Measurements from ENCODE around the gene LDB2.

Gene LDB2

GRCh38 chr4:16627999-16628398, 270.4 kb downstream of the LDB2 start:
- Histone ChIP-seq H3K4me3 (ENCODE audit: low read depth, low read length) (no peak overlapping the region), H3K27ac (no peak overlapping the region), H3K4me2 (ENCODE audit: low read length) (no peak overlapping the region), H3K4me1 (no peaks in the 10 kb centered on the region), H3K27me3 (ENCODE audit: control insufficient read depth, insufficient read depth, low read length) (no peaks in the 10 kb centered on the region), H3K36me3 (ENCODE audit: control insufficient read depth, insufficient read depth, low read length) (no peaks in the 10 kb centered on the region), H2AFZ (no peak overlapping the region), H3K9ac (no peak overlapping the region), H3K9me3 (ENCODE audit: control insufficient read depth, low read length) (no peaks in the 10 kb centered on the region), H3K79me2 (no peaks in the 10 kb centered on the region)
- TF ChIP-seq CTCF (IDR thresholded peaks at IDR 0.05), result no peak

GRCh38 chr4:16626945-16627344, 271.5 kb downstream of the LDB2 start:
- Histone ChIP-seq H3K27ac (no peak overlapping the region), H3K4me2 (ENCODE audit: low read length) (no peak overlapping the region), H3K9ac (no peak overlapping the region), H3K27me3 (ENCODE audit: control insufficient read depth, insufficient read depth, low read length) (no peaks in the 10 kb centered on the region), H3K4me1 (no peaks in the 10 kb centered on the region), H3K4me3 (ENCODE audit: low read depth, low read length) (no peak overlapping the region), H3K36me3 (ENCODE audit: control insufficient read depth, insufficient read depth, low read length) (no peaks in the 10 kb centered on the region), H3K9me3 (ENCODE audit: control insufficient read depth, low read length) (no peaks in the 10 kb centered on the region), H3K79me2 (no peaks in the 10 kb centered on the region), H2AFZ (no peak overlapping the region)
- TF ChIP-seq CTCF (IDR thresholded peaks at IDR 0.05), result no peak

GRCh38 chr4:16622826-16623225, 275.6 kb downstream of the LDB2 start:
- H2AFZ ChIP-seq, result no peak overlapping the region

GRCh38 chr4:16617435-16617834, 281.0 kb downstream of the LDB2 start:
- Histone ChIP-seq H3K4me1 (no peaks in the 10 kb centered on the region), H3K27ac (no peak overlapping the region), H3K79me2 (no peaks in the 10 kb centered on the region), H3K27me3 (ENCODE audit: control insufficient read depth, insufficient read depth, low read length) (no peaks in the 10 kb centered on the region), H3K9me3 (ENCODE audit: control insufficient read depth, low read length) (no peaks in the 10 kb centered on the region), H3K4me2 (ENCODE audit: low read length) (no peak overlapping the region), H3K4me3 (ENCODE audit: low read depth, low read length) (no peak overlapping the region), H3K36me3 (ENCODE audit: control insufficient read depth, insufficient read depth, low read length) (no peaks in the 10 kb centered on the region), H2AFZ (no peak overlapping the region), H3K9ac (no peak overlapping the region)
- no peak for TF ChIP-seq CTCF (IDR thresholded peaks at IDR 0.05)

More at GRCh38 chr4:16622826-16623225, 275.6 kb downstream of the LDB2 start:
- Histone ChIP-seq H3K27me3 (ENCODE audit: control insufficient read depth, insufficient read depth, low read length) (no peaks in the 10 kb centered on the region), H3K27ac (no peak overlapping the region), H3K9me3 (ENCODE audit: control insufficient read depth, low read length) (no peaks in the 10 kb centered on the region), H3K4me2 (ENCODE audit: low read length) (no peak overlapping the region), H3K4me3 (ENCODE audit: low read depth, low read length) (no peak overlapping the region), H3K9ac (no peak overlapping the region), H3K79me2 (no peaks in the 10 kb centered on the region), H3K4me1 (no peaks in the 10 kb centered on the region), H3K36me3 (ENCODE audit: control insufficient read depth, insufficient read depth, low read length) (no peaks in the 10 kb centered on the region)
- no peak for TF ChIP-seq CTCF (IDR thresholded peaks at IDR 0.05)

GRCh38 chr4:16617011-16617410, 281.4 kb downstream of the LDB2 start:
- no peak overlapping the region for H3K9ac ChIP-seq
- no peaks in the 10 kb centered on the region for H3K36me3 ChIP-seq (ENCODE audit: control insufficient read depth, insufficient read depth, low read length)
- no peaks in the 10 kb centered on the region for H3K4me1 ChIP-seq
- no peaks in the 10 kb centered on the region for H3K79me2 ChIP-seq
- H2AFZ ChIP-seq, result no peak overlapping the region
- no peaks in the 10 kb centered on the region for H3K9me3 ChIP-seq (ENCODE audit: control insufficient read depth, low read length)
- no peak for TF ChIP-seq CTCF (IDR thresholded peaks at IDR 0.05)
- H3K4me3 ChIP-seq (ENCODE audit: low read depth, low read length), result no peak overlapping the region
- H3K4me2 ChIP-seq (ENCODE audit: low read length), result no peak overlapping the region
- H3K27me3 ChIP-seq (ENCODE audit: control insufficient read depth, insufficient read depth, low read length), result no peaks in the 10 kb centered on the region
- no peak overlapping the region for H3K27ac ChIP-seq
